HG03520 (cell line): ENCODE measurements around the gene APOBEC2.

ENCODE experiments used
- ATAC-seq: cut with Tn5 transposase; IDR thresholded peaks from one replicate; pipeline ENCODE4 v1.9.1; 2021; ENCODE audit warnings: mild to moderate bottlenecking, moderate library complexity; ENCODE audit not compliant: unreplicated experiment

The APOBEC2 gene

GRCh38 chr6:41083072-41083471, 30.1 kb downstream of the APOBEC2 start:
- ATAC-seq = no peak

GRCh38 chr6:41085182-41085581, 32.2 kb downstream of the APOBEC2 start:
- ATAC-seq = no peak

DNA sequence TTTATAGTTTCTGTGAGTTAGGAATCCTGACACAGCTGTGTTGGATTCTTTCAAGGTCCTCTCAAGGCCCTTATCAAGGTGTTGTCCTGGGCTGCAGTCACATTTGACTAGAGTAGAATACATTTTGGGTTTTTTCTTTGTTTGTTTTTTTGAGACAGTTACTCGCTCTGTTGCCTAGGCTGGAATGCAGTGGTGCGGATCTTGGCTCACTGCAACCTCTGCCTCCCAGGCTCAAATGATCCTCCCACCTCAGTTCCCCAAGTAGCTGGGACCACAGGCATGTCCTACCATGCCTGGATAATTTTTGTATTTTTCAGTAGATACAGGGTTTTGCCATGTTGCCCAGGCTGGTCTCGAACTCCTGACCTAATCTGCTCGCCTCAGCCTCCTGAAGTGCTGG, 35.4 kb downstream of the APOBEC2 start:
- no peak for ATAC-seq

GRCh38 chr6:41090841-41091761, 38.1 kb downstream of the APOBEC2 start:
- ATAC-seq = no peak

DNA sequence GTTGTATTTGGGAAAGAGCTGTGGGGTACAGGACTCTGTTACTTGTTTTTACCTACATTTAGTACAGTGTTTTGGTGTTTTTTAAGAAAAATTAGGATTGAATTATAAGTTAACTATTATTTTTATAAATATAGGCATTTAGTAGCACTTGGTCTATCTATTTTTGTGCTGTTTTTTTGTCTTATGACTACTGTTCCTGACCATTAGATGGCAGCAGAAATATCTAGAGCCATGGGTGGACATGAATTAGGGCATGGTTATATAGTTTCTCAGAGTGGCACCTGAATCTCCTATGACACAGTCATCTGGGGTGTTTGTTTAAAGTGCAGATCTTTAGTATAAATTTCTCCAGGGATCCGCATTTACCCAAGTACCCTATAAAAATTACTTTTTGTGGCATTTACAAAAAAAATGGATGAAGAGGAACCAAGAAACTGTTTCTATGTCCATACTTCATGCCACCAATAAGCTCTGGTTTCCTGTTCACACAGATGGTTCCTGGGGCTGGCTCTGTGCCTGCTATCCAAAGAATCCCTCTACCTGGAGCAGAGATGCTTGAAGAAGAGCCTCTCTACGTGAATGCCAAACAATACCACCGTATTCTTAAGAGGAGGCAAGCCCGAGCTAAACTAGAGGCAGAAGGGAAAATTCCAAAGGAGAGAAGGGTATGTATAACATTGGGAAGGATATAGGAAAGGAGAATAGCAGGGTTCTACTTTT, 39.6 kb downstream of the APOBEC2 start:
- no peak for ATAC-seq

DNA sequence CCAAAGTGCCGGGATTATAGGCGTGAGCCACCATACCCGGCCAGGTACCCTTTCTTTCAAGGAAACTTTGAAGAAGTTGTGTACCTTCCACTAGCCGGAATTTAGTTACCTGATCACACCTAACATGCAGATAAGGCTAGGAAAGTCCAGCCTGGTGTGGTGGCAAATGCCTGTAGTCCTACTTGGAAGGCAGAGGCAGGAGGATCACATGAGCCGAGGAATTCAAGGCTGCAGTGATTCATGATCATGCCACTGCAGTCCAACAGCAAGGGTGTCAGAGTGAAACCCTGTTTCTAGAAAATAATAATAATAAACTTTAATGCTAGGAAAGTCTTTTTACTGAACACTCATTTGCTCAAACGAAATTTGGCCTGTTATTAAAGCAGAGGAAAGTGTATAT, 40.7 kb downstream of the APOBEC2 start:
- no peak for ATAC-seq

DNA sequence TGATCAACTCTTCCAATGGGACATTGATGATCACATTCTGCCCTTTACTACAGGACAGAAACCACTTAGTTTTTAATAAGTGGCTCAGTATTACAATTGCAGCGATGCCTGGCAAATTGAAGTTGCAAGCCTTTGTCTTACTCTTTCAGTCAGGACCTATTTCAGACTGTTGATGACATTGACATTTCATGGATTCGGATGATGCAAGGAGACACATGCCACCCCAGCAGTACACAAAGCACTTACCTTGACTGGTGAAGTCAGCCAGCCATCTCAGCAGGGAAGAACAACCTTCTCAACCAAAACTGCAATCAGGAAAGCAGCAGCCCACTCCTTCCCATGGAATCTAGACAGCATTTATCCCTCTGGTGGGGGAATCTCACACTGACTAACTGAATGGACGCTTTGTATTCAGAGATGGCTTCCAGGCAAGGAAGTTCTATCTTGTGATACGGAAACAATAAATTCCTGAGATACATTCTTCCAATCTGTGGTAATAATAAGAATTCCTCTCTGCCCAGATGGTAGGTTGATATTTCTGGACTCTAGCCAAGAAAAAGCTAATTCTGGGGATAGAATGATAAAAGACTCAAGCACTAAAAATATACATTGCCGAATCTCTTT, 44.6 kb downstream of the APOBEC2 start:
- no peak for ATAC-seq

DNA sequence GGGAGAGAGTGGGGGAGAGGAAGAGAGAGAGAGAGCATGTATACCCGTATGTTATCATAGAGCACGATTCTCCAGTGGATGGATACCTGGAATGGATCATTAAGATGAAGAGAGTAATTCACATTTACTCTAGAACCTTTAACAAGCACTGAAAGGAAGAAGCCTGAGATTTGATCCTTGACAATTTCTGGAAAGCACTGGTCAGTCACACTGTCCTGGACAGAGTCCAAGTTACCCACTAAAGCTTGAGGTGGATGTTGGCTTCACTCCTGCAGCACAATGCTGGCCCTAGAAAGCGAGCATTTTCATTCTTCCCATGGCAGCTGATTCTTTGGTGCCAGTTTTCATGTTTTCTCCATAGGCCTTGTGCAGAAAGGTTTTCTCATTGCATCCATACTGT, 45.4 kb downstream of the APOBEC2 start:
- ATAC-seq = no peak

DNA sequence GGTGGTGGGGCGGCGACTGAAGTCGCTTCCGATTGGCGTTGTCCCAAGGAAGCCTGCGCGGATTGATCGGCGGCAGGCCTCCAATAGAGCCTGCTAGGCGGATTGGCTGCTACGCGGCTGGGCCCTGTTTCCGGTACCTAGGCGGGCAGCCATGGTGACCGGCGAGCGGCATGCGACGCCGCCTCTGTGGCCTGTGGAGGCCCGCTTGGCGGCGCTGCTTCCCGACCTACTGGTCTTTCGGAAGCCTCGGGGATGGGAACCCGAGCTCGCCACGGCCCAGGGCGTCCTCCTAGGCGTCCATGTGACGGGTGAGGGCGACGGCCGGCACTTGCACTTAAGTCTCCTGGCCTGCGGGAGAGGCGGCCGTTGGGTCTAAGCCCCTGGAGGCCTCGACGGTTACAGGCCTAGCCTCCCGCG, 47.9 kb downstream of the APOBEC2 start:
- ATAC-seq = no peak

GRCh38 chr6:41103847-41104246, 50.8 kb downstream of the APOBEC2 start:
- no peak for ATAC-seq

GRCh38 chr6:41111017-41111416, 58.0 kb downstream of the APOBEC2 start:
- ATAC-seq = no peak
